IMR-90 (cell line): Measurements from ENCODE around the gene ADARB2. TPM values are rescaled to one million over a fixed set of nuclear protein-coding genes. Genes with fewer than 3 reads are reported as not detected.

Experiments
- ATAC-seq: fragments of 200-7000 bp; cut with Tn5 transposase; 2 replicates; pipeline ENCODE4 v1.9.1; 2020; ENCODE audit warnings: low read depth, mild to moderate bottlenecking, moderate library complexity
- Bru-seq: library from RNA; stranded (reverse); fragments of 400-500 nt; gene quantifications from one replicate; lab custom pipeline; 2021; lab: Mats Ljungman, UMichigan
- BruChase-seq, 2 experiments: library from RNA; stranded (reverse); fragments of 400-500 nt; gene quantifications; one replicate each; lab custom pipeline; 2021; lab: Mats Ljungman, UMichigan
- BruUV-seq: library from RNA; stranded (reverse); fragments of 400-500 nt; replicated peaks from 2 replicates; lab custom pipeline; 2021; lab: Mats Ljungman, UMichigan
- CTCF ChIA-PET: fragments of 300-600 bp; formaldehyde crosslinking; extraction: SDS; loops from one replicate; lab custom pipeline; 2021; ENCODE audit warnings: antibody characterized with exemption; lab: Yijun Ruan, JAX
- POLR2A ChIA-PET: fragments of 300-600 bp; sonication (Branson Sonifier 250); formaldehyde crosslinking; loops from one replicate; lab custom pipeline; 2022; ENCODE audit warnings: antibody characterized with exemption; ENCODE audit not compliant: unreplicated experiment; lab: Charles Lee
- DNase-seq: peaks from one replicate; pipeline ENCODE4 v3.0.0; 2013
- H2AFZ ChIP-seq: replicated peaks from 2 replicates; pipeline ENCODE3; 2013; ENCODE audit warnings: low read length, mild to moderate bottlenecking; ENCODE audit not compliant: poor library complexity
- H2AK5ac ChIP-seq: 2 replicates; pipeline ENCODE4 v1.6.1; 2013; ENCODE audit warnings: low read depth, low read length, inconsistent platforms
- H2AK9ac ChIP-seq: replicated peaks from 2 replicates; pipeline ENCODE3; 2013; ENCODE audit warnings: mild to moderate bottlenecking, low read depth, low read length, moderate library complexity; ENCODE audit not compliant: poor library complexity
- H2BK120ac ChIP-seq: 2 replicates; pipeline ENCODE4 v1.6.1; 2013; ENCODE audit warnings: low read depth, low read length, inconsistent platforms
- H2BK15ac ChIP-seq: 3 replicates; pipeline ENCODE4 v1.6.1; 2013; ENCODE audit warnings: low read depth, low read length, inconsistent platforms
- H2BK20ac ChIP-seq: 2 replicates; pipeline ENCODE4 v1.6.1; 2013; ENCODE audit warnings: low read depth, mild to moderate bottlenecking, inconsistent platforms, low read length, moderate library complexity
- H2BK5ac ChIP-seq: 2 replicates; pipeline ENCODE4 v1.6.1; 2013; ENCODE audit warnings: mild to moderate bottlenecking, low read depth, low read length, inconsistent platforms; ENCODE audit not compliant: poor library complexity, severe bottlenecking
- H3K14ac ChIP-seq: replicated peaks from 2 replicates; pipeline ENCODE4 v1.6.1; 2013; ENCODE audit warnings: low read depth, low read length, inconsistent platforms
- H3K18ac ChIP-seq: 2 replicates; pipeline ENCODE4 v1.6.1; 2013; ENCODE audit warnings: low read depth, low read length, control low read depth
- H3K23ac ChIP-seq: 2 replicates; pipeline ENCODE4 v1.6.1; 2013; ENCODE audit warnings: low read depth, low read length, inconsistent platforms
- H3K27ac ChIP-seq: 2 replicates; pipeline ENCODE4 v1.5.1; 2013; ENCODE audit warnings: mild to moderate bottlenecking, control low read depth, low read length; ENCODE audit not compliant: insufficient read depth
- H3K27me3 ChIP-seq: 2 replicates; pipeline ENCODE4 v1.6.1; 2013; ENCODE audit warnings: low read length; ENCODE audit not compliant: control insufficient read depth, insufficient read depth
- H3K36me3 ChIP-seq: 2 replicates; pipeline ENCODE4 v1.6.1; 2013; ENCODE audit warnings: low read length, mixed read lengths; ENCODE audit not compliant: control insufficient read depth, insufficient read depth
- H3K4ac ChIP-seq: 2 replicates; pipeline ENCODE4 v1.6.1; 2013; ENCODE audit warnings: low read depth, low read length, inconsistent platforms
- H3K4me1 ChIP-seq: 2 replicates; pipeline ENCODE4 v1.6.1; 2013; ENCODE audit warnings: low read length, mixed read lengths; ENCODE audit not compliant: control insufficient read depth, insufficient read depth
- H3K4me2 ChIP-seq: 2 replicates; pipeline ENCODE4 v1.6.1; 2013; ENCODE audit warnings: low read depth, mild to moderate bottlenecking, control low read depth, low read length, moderate library complexity
- H3K4me3 ChIP-seq: 2 replicates; pipeline ENCODE4 v1.5.1; 2013; ENCODE audit warnings: low read depth, mild to moderate bottlenecking, control low read depth, low read length, moderate library complexity; ENCODE audit not compliant: insufficient read depth
- H3K56ac ChIP-seq: 2 replicates; pipeline ENCODE4 v1.6.1; 2013; ENCODE audit warnings: low read length, inconsistent platforms; ENCODE audit not compliant: insufficient read depth; ENCODE audit errors: extremely low read depth
- H3K79me1 ChIP-seq, 2 experiments: 2 replicates each; pipeline ENCODE4 v1.6.1; 2013; ENCODE audit warnings: low read length in 2 of 2, inconsistent platforms in 1 of 2, low read depth in 1 of 2
- H3K9ac ChIP-seq: 2 replicates; pipeline ENCODE4 v1.6.1; 2013; ENCODE audit warnings: low read depth, low read length, control low read depth
- H3K9me1 ChIP-seq: 2 replicates; pipeline ENCODE4 v1.6.1; 2013; ENCODE audit warnings: low read length, inconsistent platforms; ENCODE audit not compliant: insufficient read depth
- H3K9me3 ChIP-seq: 2 replicates; pipeline ENCODE4 v1.6.1; 2013; ENCODE audit warnings: low read length; ENCODE audit not compliant: control insufficient read depth, insufficient read depth
- H4K20me1 ChIP-seq: 2 replicates; pipeline ENCODE4 v1.6.1; 2013; ENCODE audit warnings: low read length, inconsistent platforms; ENCODE audit not compliant: insufficient read depth
- H4K5ac ChIP-seq: 2 replicates; pipeline ENCODE4 v1.6.1; 2013; ENCODE audit warnings: mild to moderate bottlenecking, low read depth, low read length, control low read depth
- H4K8ac ChIP-seq, 2 experiments: 2 replicates each; pipeline ENCODE4 v1.6.1; 2013; ENCODE audit warnings: low read depth in 2 of 2, low read length in 2 of 2, control low read depth in 1 of 2, inconsistent platforms in 1 of 2
- H4K91ac ChIP-seq: 2 replicates; pipeline ENCODE4 v1.6.1; 2013; ENCODE audit warnings: low read depth, low read length, inconsistent platforms; ENCODE audit not compliant: insufficient read depth
- BHLHE40 ChIP-seq: fragments of 150-350 bp; IDR thresholded peaks from 2 replicates; pipeline ENCODE4 v1.6.1; 2016; ENCODE audit warnings: mild to moderate bottlenecking, low read depth, low read length
- MAZ ChIP-seq: IDR thresholded peaks from 2 replicates; pipeline ENCODE4 v1.6.1; 2012; ENCODE audit warnings: low read depth, mild to moderate bottlenecking, low read length, improper control_type of control experiment, moderate library complexity, borderline replicate concordance
- POLR2A ChIP-seq: IDR thresholded peaks from 2 replicates; pipeline ENCODE4 v1.6.1; 2012; ENCODE audit warnings: mild to moderate bottlenecking, low read depth, low read length
- RCOR1 ChIP-seq: IDR thresholded peaks from 2 replicates; pipeline ENCODE4 v1.6.1; 2012; ENCODE audit warnings: mild to moderate bottlenecking, low read length, improper control_type of control experiment; ENCODE audit not compliant: insufficient replicate concordance
- SMC3 ChIP-seq: fragments of 150-350 bp; IDR thresholded peaks from 2 replicates; pipeline ENCODE4 v1.6.1; 2016; ENCODE audit warnings: low read depth, mild to moderate bottlenecking, antibody characterized with exemption, low read length, moderate library complexity
- WGBS, 2 experiments: methylation state at CpG; one replicate each; pipeline versions ENCODE4 v1.1.5 to v1.1.7; 2013; ENCODE audit warnings: missing lambda C conversion rate in 2 of 2; ENCODE audit not compliant: insufficient read length in 1 of 2; ENCODE audit errors: extremely low coverage in 2 of 2; 5-methylcytosine and 5-hydroxymethylcytosine counted together
- dilution Hi-C: fragments of 300-500 bp; cut with HindIII; formaldehyde crosslinking; loops from one replicate; pipeline ENCODE4 v1.14.3; 2018; ENCODE audit warnings: low sequenced_read_pairs; ENCODE audit not compliant: unreplicated experiment
- in situ Hi-C: fragments of 300-500 bp; cut with MboI; formaldehyde crosslinking; loops from 3 replicates; pipeline ENCODE4 v1.14.3; 2019; ENCODE audit warnings: low sequenced_read_pairs, inconsistent platforms, mixed read lengths
- intact Hi-C: fragments of 100-400 bp; cut with micrococcal nuclease; formaldehyde crosslinking; loops from 2 replicates; pipeline ENCODE4 v1.10.0; 2022
- long read RNA-seq: library from polyadenylated mRNA; unstranded; transcript quantifications from one replicate; pipeline ENCODE4 v2.0.0, GENCODE V29; 2021; ENCODE audit not compliant: unreplicated experiment
- polyA plus RNA-seq, 3 experiments: library from polyadenylated mRNA; depleted of rRNA; stranded (reverse); fragments of >200 nt; gene quantifications; 2 replicates each; pipeline ENCODE4 v1.2.3, GENCODE V29; 2012; ENCODE audit warnings: low replicate concordance in 1 of 3
- total RNA-seq: library from RNA; depleted of rRNA; stranded (reverse); fragments of >200 nt; gene quantifications from 2 replicates; pipeline ENCODE4 v1.2.3, GENCODE V29; 2012; rRNA removed
- TF ChIP-seq, protein P1 (sequence below): fragments of 150-350 bp; IDR thresholded peaks from 2 replicates; pipeline ENCODE4 v1.6.1; 2017; ENCODE audit warnings: mild to moderate bottlenecking, antibody characterized with exemption, low read length, low read depth

The ADARB2 gene
- total RNA-seq (not detected in 2 replicates), polyA plus RNA-seq (2012; rRNA removed) (not detected in 2 replicates), Bru-seq, nascent RNA (percentile 1 among the genes with signal in this experiment), BruChase-seq, experiment 1, labeled RNA remaining after a 6-hour chase (percentile 1 among the genes with signal in this experiment), BruChase-seq, experiment 2, labeled RNA remaining after a 2-hour chase (percentile 0 among the genes with signal in this experiment)
- polyA plus RNA-seq (2012; cell fraction: cytosol; rRNA removed), result not detected in 2 replicates
- not detected in 2 replicates for polyA plus RNA-seq (2012; cell fraction: nucleus; rRNA removed; ENCODE audit: low replicate concordance)
- long read RNA-seq, result 0 reads

- TF ChIP-seq SMC3, result no peak
- TF ChIP-seq, protein P1, sequence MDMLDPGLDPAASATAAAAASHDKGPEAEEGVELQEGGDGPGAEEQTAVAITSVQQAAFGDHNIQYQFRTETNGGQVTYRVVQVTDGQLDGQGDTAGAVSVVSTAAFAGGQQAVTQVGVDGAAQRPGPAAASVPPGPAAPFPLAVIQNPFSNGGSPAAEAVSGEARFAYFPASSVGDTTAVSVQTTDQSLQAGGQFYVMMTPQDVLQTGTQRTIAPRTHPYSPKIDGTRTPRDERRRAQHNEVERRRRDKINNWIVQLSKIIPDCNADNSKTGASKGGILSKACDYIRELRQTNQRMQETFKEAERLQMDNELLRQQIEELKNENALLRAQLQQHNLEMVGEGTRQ, result no peak
- no peak for TF ChIP-seq RCOR1
- TF ChIP-seq MAZ, result no peak
- TF ChIP-seq BHLHE40, result no peak
- no peak for TF ChIP-seq POLR2A
- CTCF ChIA-PET, result no interaction called here
- dilution Hi-C loops (no loop called here), in situ Hi-C loops (no loop called here), intact Hi-C loops (no loop called here)
- H2AK5ac ChIP-seq, result no peak within 1 kb of the TSS
- no peak within 1 kb of the TSS for H4K91ac ChIP-seq
- H4K5ac ChIP-seq, result no peak within 1 kb of the TSS
- H3K4me1 ChIP-seq, result no peaks in the 10 kb centered on the region
- H3K4ac ChIP-seq, result no peak within 1 kb of the TSS
- H3K18ac ChIP-seq, result no peak within 1 kb of the TSS
- no TSS peak for BruUV-seq
- no peaks in the 10 kb centered on the region for H3K27me3 ChIP-seq
- H3K23ac ChIP-seq, result no peak within 1 kb of the TSS
- no peak within 1 kb of the TSS for H2AK9ac ChIP-seq
- no peaks in the 10 kb centered on the region for H3K79me1 ChIP-seq
- ATAC-seq (no peak), DNase-seq (no peak)
- no peak within 1 kb of the TSS for H2BK5ac ChIP-seq
- H2AFZ ChIP-seq, result no peak within 1 kb of the TSS
- no peak within 1 kb of the TSS for H3K56ac ChIP-seq
- no peak within 1 kb of the TSS for H3K14ac ChIP-seq
- peaks cover 23% of the 10 kb centered on the region for H3K9me3 ChIP-seq
- H3K4me2 ChIP-seq, result no peak within 1 kb of the TSS
- no peaks in the 10 kb centered on the region for H4K20me1 ChIP-seq
- H2BK120ac ChIP-seq, result no peak within 1 kb of the TSS
- no peak within 1 kb of the TSS for H4K8ac ChIP-seq
- no peak within 1 kb of the TSS for H3K4me3 ChIP-seq
- H2BK20ac ChIP-seq, result no peak within 1 kb of the TSS
- H2BK15ac ChIP-seq, result no peak within 1 kb of the TSS
- no peak within 1 kb of the TSS for H3K9ac ChIP-seq
- H3K27ac ChIP-seq, result no peak within 1 kb of the TSS
- no peaks in the 10 kb centered on the region for H3K36me3 ChIP-seq
- POLR2A ChIA-PET, result no interaction called here
- H3K9me1 ChIP-seq, result no peaks in the 10 kb centered on the region
- WGBS, 2 experiments, result 0% methylated on average over 8 of the region's 50 CpGs; no CpG with 5 or more reads in 1 of the 2 experiments
Observed at GRCh38 chr10:1737222-1738061, at the start of gene ADARB2. ADARB2 (minus strand) TSS chr10:1737525.
